ENCODE data around the gene PLXNA2. TPM values are rescaled to one million over a fixed set of nuclear protein-coding genes. Genes with fewer than 3 reads are reported as not detected.

Gene PLXNA2
- total and polyA plus RNA-seq, 2 donors = 1.9 to 5.6 TPM

DNA sequence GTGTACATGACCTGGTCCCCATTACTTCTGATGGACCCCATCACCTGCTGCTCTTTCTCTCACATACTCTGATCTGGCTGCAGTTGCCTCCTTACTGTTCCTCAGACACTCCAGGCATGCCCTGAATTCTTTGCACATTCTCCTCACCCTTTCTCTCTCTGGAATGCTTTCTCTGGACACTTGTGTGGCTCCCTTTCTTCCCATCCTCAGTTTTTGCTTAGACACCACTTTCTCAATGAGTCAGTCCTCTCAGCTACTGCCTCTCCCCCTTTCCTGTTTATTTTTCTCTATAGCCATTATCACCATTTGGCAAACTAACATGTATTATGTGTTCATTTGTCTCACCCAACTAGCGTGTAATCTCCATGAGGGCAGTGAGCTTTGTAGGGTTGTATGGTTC is 28.1 kb downstream of the PLXNA2 start:
- no peak overlapping the region for H3K27ac ChIP-seq (ENCODE audit: low read depth in 1 of 2, low read length in 1 of 2)
- no peaks in the 10 kb centered on the region for H3K36me3 ChIP-seq (ENCODE audit: control insufficient read depth in 2 of 2, insufficient read depth in 2 of 2, low read length in 1 of 2)
- WGBS = 97% methylated on average over 1 of the region's 1 CpG

DNA sequence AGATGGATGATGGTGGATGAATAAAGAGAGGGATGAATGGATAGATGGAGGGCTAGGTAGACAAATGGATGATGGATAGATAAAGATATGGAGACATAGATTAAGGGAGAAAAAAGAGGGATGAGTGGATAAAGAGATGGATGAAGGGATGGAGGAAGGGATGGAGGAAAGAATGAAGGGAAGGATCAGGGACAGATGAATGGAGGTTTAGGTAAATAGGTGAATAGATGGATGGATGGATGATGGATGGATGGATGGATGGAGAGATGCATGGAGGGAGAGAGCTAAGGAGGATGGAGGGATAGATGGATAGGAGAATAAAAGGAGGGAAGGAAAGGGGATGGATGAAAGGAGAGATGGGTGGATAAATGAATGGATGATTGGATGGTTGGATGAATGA is 28.8 kb downstream of the PLXNA2 start:
- no peak for DNase-seq (ENCODE audit: low read depth in 6 of 9, low spot score in 9 of 9)
- Histone ChIP-seq H3K9me3 (ENCODE audit: control insufficient read depth in 2 of 2, insufficient read depth in 1 of 2, low read length in 1 of 2) (no peaks in the 10 kb centered on the region), H3K4me3 (ENCODE audit: low read length in 2 of 2) (no peak overlapping the region), H3K27me3 (ENCODE audit: control insufficient read depth in 2 of 2, insufficient read depth in 1 of 2, low read length in 1 of 2) (peaks cover 0 to 11% of the 10 kb centered on the region in 2 donors), H3K4me1 (ENCODE audit: control insufficient read depth in 2 of 2, insufficient read depth in 2 of 2, low read length in 2 of 2) (peaks cover 3 to 28% of the 10 kb centered on the region in 2 donors), H3K27ac (ENCODE audit: low read depth in 1 of 2, low read length in 1 of 2) (no peak overlapping the region), H3K36me3 (ENCODE audit: control insufficient read depth in 2 of 2, insufficient read depth in 2 of 2, low read length in 1 of 2) (no peaks in the 10 kb centered on the region)

More for the DNA sequence above, 28.1 kb downstream of the PLXNA2 start:
- Histone ChIP-seq H3K27me3 (ENCODE audit: control insufficient read depth in 2 of 2, insufficient read depth in 1 of 2, low read length in 1 of 2) (peaks cover 0 to 11% of the 10 kb centered on the region in 2 donors), H3K4me3 (ENCODE audit: low read length in 2 of 2) (no peak overlapping the region), H3K4me1 (ENCODE audit: control insufficient read depth in 2 of 2, insufficient read depth in 2 of 2, low read length in 2 of 2) (peaks cover 3 to 34% of the 10 kb centered on the region in 2 donors), H3K9me3 (ENCODE audit: control insufficient read depth in 2 of 2, insufficient read depth in 1 of 2, low read length in 1 of 2) (no peaks in the 10 kb centered on the region)
- no peak for DNase-seq (ENCODE audit: low read depth in 6 of 9, low spot score in 9 of 9)

DNA sequence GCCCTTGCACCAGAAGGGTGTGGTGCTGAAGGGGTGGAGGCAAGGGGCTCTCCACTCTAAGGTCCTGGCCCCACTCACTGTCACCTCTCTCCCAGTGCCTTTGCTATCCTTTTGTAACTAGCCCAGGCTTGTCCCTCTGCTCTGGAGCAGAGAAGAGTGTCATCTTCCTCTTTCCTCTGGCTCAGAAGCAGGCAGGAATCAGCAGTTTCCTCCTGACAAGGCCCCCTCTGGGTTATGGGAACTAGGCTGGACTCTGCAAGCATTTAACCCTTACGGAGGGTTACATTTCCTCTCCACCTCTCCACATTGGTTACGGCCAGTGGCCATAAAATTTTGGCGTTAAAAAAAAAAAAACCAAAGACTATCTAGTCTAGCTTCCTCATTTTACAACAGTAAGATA is 30.4 kb downstream of the PLXNA2 start:
- Histone ChIP-seq H3K27ac (ENCODE audit: low read depth in 1 of 2, low read length in 1 of 2) (no peak overlapping the region), H3K27me3 (ENCODE audit: control insufficient read depth in 2 of 2, insufficient read depth in 1 of 2, low read length in 1 of 2) (peaks cover 0 to 2% of the 10 kb centered on the region in 2 donors), H3K36me3 (ENCODE audit: control insufficient read depth in 2 of 2, insufficient read depth in 2 of 2, low read length in 1 of 2) (no peaks in the 10 kb centered on the region), H3K4me3 (ENCODE audit: low read length in 2 of 2) (no peak overlapping the region), H3K9me3 (ENCODE audit: control insufficient read depth in 2 of 2, insufficient read depth in 1 of 2, low read length in 1 of 2) (no peaks in the 10 kb centered on the region), H3K4me1 (ENCODE audit: control insufficient read depth in 2 of 2, insufficient read depth in 2 of 2, low read length in 2 of 2) (peaks cover 3 to 16% of the 10 kb centered on the region in 2 donors)
- DNase-seq (ENCODE audit: low read depth in 6 of 9, low spot score in 9 of 9) = no peak
- 11% methylated on average over 3 of the region's 3 CpGs for WGBS

DNA sequence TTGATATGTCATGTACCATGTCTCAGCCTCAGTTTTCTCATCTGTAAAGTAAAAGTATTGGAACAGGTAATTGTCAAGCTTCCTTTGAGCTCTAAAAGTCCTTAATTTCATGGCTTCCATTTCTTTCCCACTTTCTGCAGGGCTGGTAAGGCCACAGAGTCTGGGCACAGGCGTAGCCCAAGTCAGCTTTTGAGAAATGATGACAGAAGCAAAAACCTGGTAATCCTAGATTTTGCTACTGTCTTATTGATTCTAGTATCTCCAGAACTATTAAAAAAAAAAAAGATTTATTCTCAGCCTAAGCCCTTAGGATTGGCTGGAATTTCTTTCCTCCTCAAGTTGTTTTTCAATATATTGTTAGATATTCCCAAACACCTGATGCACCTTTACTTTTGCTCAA is 31.3 kb downstream of the PLXNA2 start:
- H3K27me3 ChIP-seq (ENCODE audit: control insufficient read depth in 2 of 2, insufficient read depth in 1 of 2, low read length in 1 of 2) = no peaks in the 10 kb centered on the region
- DNase-seq (ENCODE audit: low read depth in 6 of 9, low spot score in 9 of 9) = no peak
- H3K9me3 ChIP-seq (ENCODE audit: control insufficient read depth in 2 of 2, insufficient read depth in 1 of 2, low read length in 1 of 2) = no peaks in the 10 kb centered on the region
- H3K4me1 ChIP-seq (ENCODE audit: control insufficient read depth in 2 of 2, insufficient read depth in 2 of 2, low read length in 2 of 2) = peaks cover 3 to 14% of the 10 kb centered on the region in 2 donors
- no peak overlapping the region for H3K27ac ChIP-seq (ENCODE audit: low read depth in 1 of 2, low read length in 1 of 2)
- whole genome bisulfite sequencing = 100% methylated on average over 1 of the region's 1 CpG
- H3K36me3 ChIP-seq (ENCODE audit: control insufficient read depth in 2 of 2, insufficient read depth in 2 of 2, low read length in 1 of 2) = no peaks in the 10 kb centered on the region
- no peak overlapping the region for H3K4me3 ChIP-seq (ENCODE audit: low read length in 2 of 2)

DNA sequence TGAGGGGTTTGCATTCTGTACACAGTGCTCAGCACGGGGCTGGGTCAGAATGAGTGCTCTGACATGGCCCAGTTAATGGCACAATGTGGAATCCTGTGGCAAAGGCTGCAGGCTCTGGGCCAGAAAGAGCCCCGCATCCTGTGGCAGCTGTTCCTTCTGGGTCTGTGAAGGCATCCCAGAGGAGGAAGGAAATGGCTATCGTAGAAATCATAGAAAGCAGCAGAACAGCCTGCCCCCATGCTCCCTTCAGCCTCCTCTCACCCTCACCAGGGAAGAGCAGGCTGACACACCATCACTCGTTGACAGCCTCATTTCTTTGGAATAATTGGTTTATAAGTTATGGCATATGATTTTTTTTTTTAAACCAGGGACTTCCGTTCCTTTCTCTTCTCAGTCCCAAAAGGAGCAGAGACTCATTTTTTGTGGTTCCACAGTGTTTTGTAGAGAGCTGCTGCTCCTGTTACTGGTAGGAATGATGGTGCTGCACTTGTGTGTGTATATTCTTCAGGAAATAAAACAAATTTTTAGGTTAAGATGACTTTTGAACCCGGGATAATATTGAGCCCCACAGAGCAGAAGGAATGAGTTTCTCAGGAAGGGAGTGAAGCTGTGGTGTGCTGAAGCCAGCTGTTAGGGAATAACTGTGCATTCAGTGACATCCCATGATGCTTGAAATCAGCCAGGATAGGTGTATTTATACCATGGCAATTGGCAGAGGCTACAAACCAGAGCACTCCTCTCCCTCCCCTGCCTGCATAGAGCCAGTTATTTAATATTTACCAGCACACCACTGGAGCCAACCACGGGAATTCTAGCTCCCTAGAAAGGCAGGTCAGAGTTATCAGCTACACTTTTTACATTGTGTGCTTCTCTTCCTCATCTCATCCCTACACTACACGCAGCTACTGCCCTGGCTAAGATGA is 32.0 kb downstream of the PLXNA2 start:
- Histone ChIP-seq H3K36me3 (ENCODE audit: control insufficient read depth in 2 of 2, insufficient read depth in 2 of 2, low read length in 1 of 2) (no peaks in the 10 kb centered on the region), H3K4me3 (ENCODE audit: low read length in 2 of 2) (no peak overlapping the region), H3K4me1 (ENCODE audit: control insufficient read depth in 2 of 2, insufficient read depth in 2 of 2, low read length in 2 of 2) (peaks cover 3 to 20% of the 10 kb centered on the region in 2 donors), H3K27ac (ENCODE audit: low read depth in 1 of 2, low read length in 1 of 2) (no peak overlapping the region), H3K27me3 (ENCODE audit: control insufficient read depth in 2 of 2, insufficient read depth in 1 of 2, low read length in 1 of 2) (no peaks in the 10 kb centered on the region), H3K9me3 (ENCODE audit: control insufficient read depth in 2 of 2, insufficient read depth in 1 of 2, low read length in 1 of 2) (no peaks in the 10 kb centered on the region)
- DNase-seq (ENCODE audit: low read depth in 6 of 9, low spot score in 9 of 9) = no peak
- 40% methylated on average over 8 of the region's 8 CpGs for WGBS

DNA sequence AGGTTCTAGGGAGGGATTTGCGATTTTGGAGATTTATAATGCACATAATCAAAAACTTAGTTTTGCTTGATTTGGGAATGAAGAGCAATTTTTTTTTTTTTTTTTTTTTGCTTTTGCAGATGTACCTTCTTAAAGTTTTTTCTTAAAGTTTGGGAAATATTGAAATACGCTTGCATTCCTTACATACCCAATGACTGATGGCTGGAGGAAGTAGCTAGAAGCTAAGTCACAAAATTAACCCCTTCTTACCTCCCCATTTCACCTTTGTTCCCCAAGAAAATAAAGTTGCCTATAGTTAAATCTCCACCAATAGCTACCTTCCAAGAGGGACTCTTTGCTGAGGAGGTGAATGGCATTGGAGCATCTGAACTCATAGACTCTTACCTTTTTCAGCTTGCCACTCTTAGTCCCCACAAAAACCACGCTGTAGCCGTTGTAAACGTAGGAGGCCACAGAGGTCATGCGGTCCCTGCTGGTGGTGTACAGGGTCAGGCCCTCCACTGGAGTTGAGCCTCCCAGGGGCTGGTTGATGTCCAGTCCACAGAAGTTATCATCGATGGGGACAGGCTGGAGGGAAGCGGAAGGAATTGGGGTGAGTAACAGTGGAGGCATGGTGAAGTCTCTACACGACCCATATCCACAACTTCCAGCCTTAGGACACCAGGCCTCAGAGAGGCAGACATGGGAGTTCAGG is 34.1 kb downstream of the PLXNA2 start:
- H3K4me3 ChIP-seq (ENCODE audit: low read length in 2 of 2) = no peak overlapping the region
- no peaks in the 10 kb centered on the region for H3K27me3 ChIP-seq (ENCODE audit: control insufficient read depth in 2 of 2, insufficient read depth in 1 of 2, low read length in 1 of 2)
- peaks cover 3 to 24% of the 10 kb centered on the region in 2 donors for H3K4me1 ChIP-seq (ENCODE audit: control insufficient read depth in 2 of 2, insufficient read depth in 2 of 2, low read length in 2 of 2)
- H3K9me3 ChIP-seq (ENCODE audit: control insufficient read depth in 2 of 2, insufficient read depth in 1 of 2, low read length in 1 of 2) = no peaks in the 10 kb centered on the region
- no peaks in the 10 kb centered on the region for H3K36me3 ChIP-seq (ENCODE audit: control insufficient read depth in 2 of 2, insufficient read depth in 2 of 2, low read length in 1 of 2)
- DNase-seq (ENCODE audit: low read depth in 6 of 9, low spot score in 9 of 9) = no peak
- WGBS = 81% methylated on average over 9 of the region's 9 CpGs
- no peak overlapping the region for H3K27ac ChIP-seq (ENCODE audit: low read depth in 1 of 2, low read length in 1 of 2)

DNA sequence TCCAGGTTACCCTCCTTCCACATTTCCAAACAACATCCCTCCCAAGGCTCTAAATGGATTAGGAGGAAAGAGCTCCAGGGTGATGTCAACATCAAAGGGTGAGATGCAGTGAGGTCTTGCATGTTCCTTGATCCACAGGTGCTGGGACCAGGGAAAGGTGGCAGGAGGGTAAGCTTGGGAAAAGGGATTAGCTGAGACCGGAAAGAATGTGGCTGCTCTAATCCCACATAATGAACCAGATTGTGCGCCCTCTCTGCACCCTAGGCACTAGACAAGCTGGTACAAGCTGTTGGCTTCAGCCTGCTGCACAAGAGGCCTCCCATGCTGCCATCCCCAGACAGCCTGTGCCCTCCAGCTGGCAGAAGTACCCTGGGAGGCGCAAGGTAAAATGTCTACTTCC is 34.9 kb downstream of the PLXNA2 start:
- Histone ChIP-seq H3K4me3 (ENCODE audit: low read length in 2 of 2) (no peak overlapping the region), H3K27ac (ENCODE audit: low read depth in 1 of 2, low read length in 1 of 2) (peak overlapping the region in 1 of 2 donors; percentile 0), H3K4me1 (ENCODE audit: control insufficient read depth in 2 of 2, insufficient read depth in 2 of 2, low read length in 2 of 2) (peaks cover under 1 to 31% of the 10 kb centered on the region in 2 donors), H3K9me3 (ENCODE audit: control insufficient read depth in 2 of 2, insufficient read depth in 1 of 2, low read length in 1 of 2) (no peaks in the 10 kb centered on the region), H3K27me3 (ENCODE audit: control insufficient read depth in 2 of 2, insufficient read depth in 1 of 2, low read length in 1 of 2) (no peaks in the 10 kb centered on the region), H3K36me3 (ENCODE audit: control insufficient read depth in 2 of 2, insufficient read depth in 2 of 2, low read length in 1 of 2) (no peaks in the 10 kb centered on the region)
- 97% methylated on average over 3 of the region's 3 CpGs for whole genome bisulfite sequencing
- no peak for DNase-seq (ENCODE audit: low read depth in 6 of 9, low spot score in 9 of 9)

DNA sequence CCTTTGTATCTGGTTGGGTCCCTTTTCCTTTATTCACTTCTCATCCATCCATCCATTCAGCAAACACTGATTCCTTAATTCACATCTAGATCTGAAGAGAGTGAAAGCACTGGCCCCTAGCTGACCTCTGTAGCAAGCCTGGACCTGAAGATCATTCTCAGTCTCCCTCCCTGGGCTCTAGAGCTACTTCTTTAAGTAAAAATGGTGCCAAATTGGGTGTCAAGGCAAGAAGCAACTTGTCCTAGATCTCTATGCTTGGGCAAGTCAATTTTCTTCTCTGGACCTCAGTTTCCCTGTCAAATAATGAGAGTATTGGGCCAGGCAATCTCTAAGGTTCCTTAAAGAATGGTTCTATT is 36.1 kb downstream of the PLXNA2 start:
- Histone ChIP-seq H3K9me3 (ENCODE audit: control insufficient read depth in 2 of 2, insufficient read depth in 1 of 2, low read length in 1 of 2) (no peaks in the 10 kb centered on the region), H3K27me3 (ENCODE audit: control insufficient read depth in 2 of 2, insufficient read depth in 1 of 2, low read length in 1 of 2) (no peaks in the 10 kb centered on the region), H3K4me1 (ENCODE audit: control insufficient read depth in 2 of 2, insufficient read depth in 2 of 2, low read length in 2 of 2) (peaks cover 0 to 43% of the 10 kb centered on the region in 2 donors), H3K36me3 (ENCODE audit: control insufficient read depth in 2 of 2, insufficient read depth in 2 of 2, low read length in 1 of 2) (no peaks in the 10 kb centered on the region), H3K4me3 (ENCODE audit: low read length in 2 of 2) (no peak overlapping the region), H3K27ac (ENCODE audit: low read depth in 1 of 2, low read length in 1 of 2) (no peak overlapping the region)
- DNase-seq (ENCODE audit: low read depth in 6 of 9, low spot score in 9 of 9) = no peak

DNA sequence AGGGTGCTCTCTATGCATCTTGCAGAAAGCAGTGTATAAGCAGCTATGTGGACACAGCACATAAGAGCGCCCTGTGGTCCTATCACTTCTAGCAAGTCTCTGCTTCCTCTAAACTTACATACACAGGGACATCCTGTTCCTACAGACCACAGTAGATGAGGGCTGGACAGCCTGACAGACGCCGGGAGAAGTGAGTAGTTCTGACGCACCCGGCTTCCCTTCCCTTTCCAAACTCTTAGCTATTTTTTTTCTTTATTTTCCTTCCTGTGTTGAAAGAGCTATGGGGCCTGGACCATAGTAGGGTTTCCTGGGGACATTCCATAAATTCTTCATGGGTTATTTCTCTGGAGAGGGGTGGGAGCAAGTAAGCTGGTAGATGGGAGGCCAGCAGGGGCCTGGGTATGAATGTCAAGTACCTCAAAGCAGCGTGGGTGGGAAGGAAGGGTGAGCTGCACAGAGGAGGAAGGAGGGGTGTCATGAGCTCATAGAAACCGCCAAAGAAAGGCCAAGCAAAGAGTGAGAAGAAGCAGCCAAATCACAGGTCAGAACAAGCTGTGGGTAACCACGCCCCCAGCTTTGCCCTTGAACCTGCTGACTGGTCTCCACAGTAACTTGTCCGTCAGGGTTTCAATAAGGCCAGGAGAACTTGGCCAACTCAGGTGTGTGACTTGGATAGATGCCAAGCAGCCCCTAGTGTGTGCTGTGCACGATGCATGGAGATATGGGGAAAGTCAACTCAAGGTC is 36.6 kb downstream of the PLXNA2 start:
- Histone ChIP-seq H3K27me3 (ENCODE audit: control insufficient read depth in 2 of 2, insufficient read depth in 1 of 2, low read length in 1 of 2) (no peaks in the 10 kb centered on the region), H3K4me1 (ENCODE audit: control insufficient read depth in 2 of 2, insufficient read depth in 2 of 2, low read length in 2 of 2) (peaks cover 0 to 44% of the 10 kb centered on the region in 2 donors)

More for the DNA sequence above, 36.6 kb downstream of the PLXNA2 start:
- no peak for DNase-seq (ENCODE audit: low read depth in 6 of 9, low spot score in 9 of 9)
- no peaks in the 10 kb centered on the region for H3K9me3 ChIP-seq (ENCODE audit: control insufficient read depth in 2 of 2, insufficient read depth in 1 of 2, low read length in 1 of 2)
- H3K36me3 ChIP-seq (ENCODE audit: control insufficient read depth in 2 of 2, insufficient read depth in 2 of 2, low read length in 1 of 2) = no peaks in the 10 kb centered on the region
- 87% methylated on average over 10 of the region's 10 CpGs for WGBS
- H3K27ac ChIP-seq (ENCODE audit: low read depth in 1 of 2, low read length in 1 of 2) = peak overlapping the region in 1 of 2 donors; percentile 64
- no peak overlapping the region for H3K4me3 ChIP-seq (ENCODE audit: low read length in 2 of 2)
